Body of pancreas (tissue), 4 donors: Measurements from ENCODE around the gene PACRG. TPM values are rescaled to one million over a fixed set of nuclear protein-coding genes. Genes with fewer than 3 reads are reported as not detected.

Experiments
- ATAC-seq: fragments of 150-250 bp; one replicate; pipeline ENCODE4 v1.9.1; 2016
- DNase-seq, 4 donors: peaks; one replicate each; pipeline ENCODE4 v3.0.0-alpha.2; 2019
- H3K27ac ChIP-seq, 4 donors: fragments of 200-600 bp; sonication (generic); 1 replicate in 3 of 4; 2 replicates in 1 of 4; pipeline versions ENCODE4 v1.5.1 to v1.6.1; 2016 to 2019; ENCODE audit warnings: mild to moderate bottlenecking in 1 of 4, mixed read lengths in 1 of 4, moderate library complexity in 1 of 4
- H3K27me3 ChIP-seq, 2 donors: fragments of 200-600 bp; sonication (generic); one replicate each; pipeline ENCODE4 v1.6.0; 2016; ENCODE audit warnings: mild to moderate bottlenecking in 1 of 2
- H3K36me3 ChIP-seq, 2 donors: fragments of 200-600 bp; sonication (generic); replicated peaks in 1 of 2; 2 replicates each; pipeline ENCODE4 v1.5.1; 2016; ENCODE audit warnings: low read depth in 2 of 2; ENCODE audit not compliant: insufficient read depth in 1 of 2
- H3K4me1 ChIP-seq: fragments of 200-600 bp; sonication (generic); one replicate; pipeline ENCODE4 v1.6.0; 2016
- H3K4me3 ChIP-seq, 2 donors: fragments of 200-600 bp; sonication (generic); 1 replicate in 1 of 2; 2 replicates in 1 of 2; pipeline ENCODE4 v1.5.1; 2016 to 2019
- H3K9me3 ChIP-seq, 3 donors: fragments of 200-600 bp; sonication (generic); 1 replicate in 2 of 3; 2 replicates in 1 of 3; pipeline ENCODE4 v1.5.1; 2016
- POLR2A ChIP-seq, 3 donors: fragments of 450-650 bp; IDR thresholded peaks; one replicate each; pipeline ENCODE4 v1.6.1; 2016; ENCODE audit warnings: antibody characterized with exemption in 3 of 3, mild to moderate bottlenecking in 2 of 3
- WGBS, 2 donors: methylation state at CpG; one replicate each; pipeline ENCODE4 v1.1.5; 2017; 5-methylcytosine and 5-hydroxymethylcytosine counted together
- intact Hi-C: fragments of 100-400 bp; cut with DNase I; formaldehyde crosslinking; loops from one replicate; pipeline ENCODE4 v1.15.1; 2023
- total RNA-seq, 2 donors: library from RNA; depleted of rRNA; stranded (reverse); fragments of >200 nt; gene quantifications; one replicate each; pipeline ENCODE4 v1.1.0, GENCODE V29; 2016
- TF ChIP-seq, protein P1 (sequence below), 7 experiments: fragments of 450-650 bp in 4 of 7; fragments of 200-600 bp in 3 of 7; sonication (generic) in 3 of 7; IDR thresholded peaks; one replicate each; pipeline ENCODE4 v1.5.1; 2016 to 2019; ENCODE audit warnings: antibody characterized with exemption in 7 of 7

The PACRG gene
- total RNA-seq, 2 donors from 2014 or later: 7.8 to 10.9 TPM

- 73 to 74% methylated on average over 5 of the region's 5 CpGs for WGBS, 2 donors
- TF ChIP-seq, protein P1, sequence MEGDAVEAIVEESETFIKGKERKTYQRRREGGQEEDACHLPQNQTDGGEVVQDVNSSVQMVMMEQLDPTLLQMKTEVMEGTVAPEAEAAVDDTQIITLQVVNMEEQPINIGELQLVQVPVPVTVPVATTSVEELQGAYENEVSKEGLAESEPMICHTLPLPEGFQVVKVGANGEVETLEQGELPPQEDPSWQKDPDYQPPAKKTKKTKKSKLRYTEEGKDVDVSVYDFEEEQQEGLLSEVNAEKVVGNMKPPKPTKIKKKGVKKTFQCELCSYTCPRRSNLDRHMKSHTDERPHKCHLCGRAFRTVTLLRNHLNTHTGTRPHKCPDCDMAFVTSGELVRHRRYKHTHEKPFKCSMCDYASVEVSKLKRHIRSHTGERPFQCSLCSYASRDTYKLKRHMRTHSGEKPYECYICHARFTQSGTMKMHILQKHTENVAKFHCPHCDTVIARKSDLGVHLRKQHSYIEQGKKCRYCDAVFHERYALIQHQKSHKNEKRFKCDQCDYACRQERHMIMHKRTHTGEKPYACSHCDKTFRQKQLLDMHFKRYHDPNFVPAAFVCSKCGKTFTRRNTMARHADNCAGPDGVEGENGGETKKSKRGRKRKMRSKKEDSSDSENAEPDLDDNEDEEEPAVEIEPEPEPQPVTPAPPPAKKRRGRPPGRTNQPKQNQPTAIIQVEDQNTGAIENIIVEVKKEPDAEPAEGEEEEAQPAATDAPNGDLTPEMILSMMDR (IDR thresholded peaks at IDR 0.05): no peak
- TF ChIP-seq POLR2A (IDR thresholded peaks at IDR 0.05): no peak
- intact Hi-C loops: no loop called here
- Histone ChIP-seq H3K27ac (no peak overlapping the region), H3K4me1 (no peaks in the 10 kb centered on the region), H3K27me3 (no peaks in the 10 kb centered on the region), H3K4me3 (no peak overlapping the region), H3K9me3 (no peaks in the 10 kb centered on the region), H3K36me3 (no peaks in the 10 kb centered on the region)
- no peak for DNase-seq
- ATAC-seq: no peak
Observed at GRCh38 chr6:163064397-163064796, 336.6 kb downstream of the PACRG start.

GRCh38 chr6:163066200-163066599 lies 338.4 kb downstream of the PACRG start:
- intact Hi-C loops: no loop called here
- H3K4me1 ChIP-seq: no peaks in the 10 kb centered on the region

DNA sequence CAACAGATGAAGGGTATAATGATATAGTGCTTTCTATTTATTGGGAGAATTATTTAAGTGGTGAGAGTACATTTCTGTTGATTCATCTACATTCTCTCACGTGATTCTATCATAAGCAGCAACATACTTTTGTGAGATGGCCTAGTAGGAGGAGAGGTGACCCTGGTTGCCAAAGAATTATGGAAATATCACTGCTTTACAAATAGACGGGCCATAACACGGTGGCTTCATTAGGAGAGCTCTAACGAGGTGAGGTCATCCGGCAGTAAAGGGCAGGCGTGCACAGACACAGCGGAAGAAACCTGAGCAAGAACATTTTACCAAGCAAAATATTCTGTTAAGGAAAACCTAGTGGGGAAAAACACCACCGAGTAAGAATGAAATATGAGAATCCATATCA lies 349.4 kb downstream of the PACRG start:
- DNase-seq (no peak), ATAC-seq (no peak)
- Histone ChIP-seq H3K27me3 (no peaks in the 10 kb centered on the region), H3K36me3 (no peaks in the 10 kb centered on the region), H3K4me1 (no peaks in the 10 kb centered on the region), H3K4me3 (no peak overlapping the region), H3K27ac (no peak overlapping the region), H3K9me3 (no peaks in the 10 kb centered on the region)
- TF ChIP-seq, protein P1 (IDR thresholded peaks at IDR 0.05): no peak
- no peak for TF ChIP-seq POLR2A (IDR thresholded peaks at IDR 0.05)
- intact Hi-C loops: no loop called here
- WGBS, 2 donors: 79 to 86% methylated on average over 8 of the region's 8 CpGs

More at GRCh38 chr6:163066200-163066599, 338.4 kb downstream of the PACRG start:
- DNase-seq: no peak
- Histone ChIP-seq H3K4me3 (no peak overlapping the region), H3K36me3 (no peaks in the 10 kb centered on the region), H3K27ac (no peak overlapping the region), H3K27me3 (no peaks in the 10 kb centered on the region), H3K9me3 (no peaks in the 10 kb centered on the region)
- TF ChIP-seq, protein P1 (IDR thresholded peaks at IDR 0.05): no peak
- no peak for TF ChIP-seq POLR2A (IDR thresholded peaks at IDR 0.05)
- no peak for ATAC-seq
- WGBS, 2 donors: 78 to 83% methylated on average over 3 of the region's 3 CpGs

DNA sequence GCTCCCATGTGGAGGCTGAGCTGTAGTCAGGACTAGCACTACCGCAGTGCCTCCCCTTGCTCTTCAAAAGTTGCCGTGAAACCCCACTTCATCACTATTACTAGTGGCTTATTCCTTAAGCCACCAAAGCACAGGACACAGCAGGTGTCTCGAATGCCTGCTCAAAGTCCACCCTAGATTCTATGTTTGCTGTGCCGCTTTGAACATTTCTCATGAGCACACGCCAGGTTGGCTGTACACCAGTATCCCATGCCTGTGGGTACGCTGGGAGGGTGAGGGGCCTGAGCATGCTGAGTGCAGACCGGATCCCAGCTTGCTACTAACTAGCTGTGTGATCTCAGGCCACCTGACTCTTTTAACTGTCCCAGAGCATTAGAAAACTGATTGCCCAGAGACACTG lies 350.9 kb downstream of the PACRG start:
- H3K27ac ChIP-seq: no peak overlapping the region
- WGBS, 2 donors: 91 to 94% methylated on average over 7 of the region's 7 CpGs
- no peaks in the 10 kb centered on the region for H3K9me3 ChIP-seq
- TF ChIP-seq, protein P1 (IDR thresholded peaks at IDR 0.05): no peak
- no peak for TF ChIP-seq POLR2A (IDR thresholded peaks at IDR 0.05)
- no peaks in the 10 kb centered on the region for H3K36me3 ChIP-seq
- ATAC-seq (no peak), DNase-seq (no peak)
- H3K4me1 ChIP-seq: no peaks in the 10 kb centered on the region
- no peaks in the 10 kb centered on the region for H3K27me3 ChIP-seq
- intact Hi-C loops: no loop called here
- H3K4me3 ChIP-seq: no peak overlapping the region

- ATAC-seq: no peak
- Histone ChIP-seq H3K4me3 (no peak overlapping the region), H3K27ac (no peak overlapping the region), H3K9me3 (no peaks in the 10 kb centered on the region), H3K27me3 (no peaks in the 10 kb centered on the region), H3K36me3 (no peaks in the 10 kb centered on the region), H3K4me1 (no peaks in the 10 kb centered on the region)
- 89 to 91% methylated on average over 5 of the region's 5 CpGs for WGBS, 2 donors
- intact Hi-C loops: no loop called here
- no peak for DNase-seq
- no peak for TF ChIP-seq POLR2A (IDR thresholded peaks at IDR 0.05)
- TF ChIP-seq, protein P1 (IDR thresholded peaks at IDR 0.05): no peak
Observed at GRCh38 chr6:163080228-163080627, 352.5 kb downstream of the PACRG start.
